Testis (tissue), 2 donors: ENCODE data around the gene EXOC4.

Experiments
- CTCF ChIP-seq, 3 experiments: fragments of 450-650 bp in 2 of 3; fragments of 200-600 bp in 1 of 3; sonication (generic) in 1 of 3; IDR thresholded peaks; one replicate each; pipeline ENCODE4 v1.5.1; 2016 to 2019; ENCODE audit warnings: antibody characterized with exemption in 3 of 3, mild to moderate bottlenecking in 2 of 3, moderate library complexity in 1 of 3
- POLR2A ChIP-seq: fragments of 450-650 bp; IDR thresholded peaks from one replicate; pipeline ENCODE4 v1.6.1; 2017; ENCODE audit warnings: antibody characterized with exemption, mild to moderate bottlenecking, moderate library complexity

GRCh38 chr7:133234961-133235875, 17.7 kb upstream of the EXOC4 start:
- no peak for TF ChIP-seq CTCF (IDR thresholded peaks at IDR 0.05)
- TF ChIP-seq POLR2A: no peak
